K562 (cell line): Measurements from ENCODE around the gene NR5A1. TPM values are rescaled to one million over a fixed set of nuclear protein-coding genes. Genes with fewer than 3 reads are reported as not detected.

Experiments
- ATAC-seq: fragments of 200-7000 bp; cut with Tn5 transposase; 3 replicates; pipeline ENCODE4 v1.9.1; 2020; ENCODE audit warnings: moderate library complexity
- BruUV-seq: library from RNA; stranded (reverse); fragments of 400-500 nt; replicated peaks from 2 replicates; lab custom pipeline; 2021; lab: Mats Ljungman, UMichigan
- CTCF ChIA-PET: fragments of 300-600 bp; formaldehyde crosslinking; extraction: SDS; loops from one replicate; lab custom pipeline; 2021; ENCODE audit warnings: low intra/inter-chr PET ratio; lab: Yijun Ruan, JAX
- POLR2A ChIA-PET: fragments of 300-600, 350-650 bp; sonication (Branson Sonifier 250); formaldehyde crosslinking; extraction: SDS; loops from one replicate; lab custom pipeline; 2021; ENCODE audit warnings: antibody characterized with exemption, inconsistent platforms; lab: Yijun Ruan, JAX
- DNase-seq, 4 experiments: peaks; one replicate each; pipeline versions ENCODE4 v3.0.0 to v3.0.0-alpha.2; 2011 to 2018; ENCODE audit warnings: low spot score in 3 of 4, mixed read lengths in 3 of 4; ENCODE audit errors: extremely low read depth in 1 of 4
- FAIRE-seq: peaks from 2 replicates; lab custom pipeline; 2011; peaks lifted over from hg19 to GRCh38; lab: Jason Lieb, UNC
- H2AFZ ChIP-seq: 2 replicates; pipeline ENCODE4 v1.6.0; 2011; ENCODE audit warnings: low read depth, low read length, control low read depth, inconsistent platforms
- H3K27ac ChIP-seq: fragments of 200-600 bp; 3 replicates; pipeline ENCODE4 v1.8.0; 2011; ENCODE audit warnings: low read depth, mild to moderate bottlenecking, control low read depth, inconsistent platforms, low read length, moderate library complexity, mixed read lengths; ENCODE audit errors: extremely low read depth
- H3K27me3 ChIP-seq, 2 experiments: fragments of 300-600 bp in 1 of 2; 2 replicates in 1 of 2; 3 replicates in 1 of 2; pipeline versions ENCODE4 v1.6.0 to v1.8.0; 2011; ENCODE audit warnings: inconsistent platforms in 2 of 2, low read length in 2 of 2, mild to moderate bottlenecking in 1 of 2, mixed read lengths in 1 of 2, moderate library complexity in 1 of 2; ENCODE audit not compliant: control insufficient read depth in 2 of 2, insufficient read depth in 2 of 2
- H3K36me3 ChIP-seq: fragments of 300-600 bp; 3 replicates; pipeline ENCODE4 v1.8.0; 2011; ENCODE audit warnings: mild to moderate bottlenecking, low read length, inconsistent platforms; ENCODE audit not compliant: control insufficient read depth, insufficient read depth
- H3K4me1 ChIP-seq, 2 experiments: fragments of 200-600 bp in 1 of 2; replicated peaks in 1 of 2; 2 replicates in 1 of 2; 3 replicates in 1 of 2; pipeline versions ENCODE4 v1.5.1 to v1.8.0; 2011; ENCODE audit warnings: inconsistent platforms in 2 of 2, low read length in 2 of 2, mild to moderate bottlenecking in 1 of 2, mixed read lengths in 1 of 2, moderate library complexity in 1 of 2; ENCODE audit not compliant: control insufficient read depth in 2 of 2, insufficient read depth in 2 of 2
- H3K4me2 ChIP-seq: 2 replicates; pipeline ENCODE4 v1.6.1; 2011; ENCODE audit warnings: low read length, control low read depth, inconsistent platforms, mixed read lengths; ENCODE audit not compliant: insufficient read depth
- H3K4me3 ChIP-seq: fragments of 200-600 bp; sonication (generic), shearing (Covaris generic); 2 replicates; pipeline ENCODE4 v1.5.1; 2016; ENCODE audit warnings: control low read depth, inconsistent platforms
- H3K79me2 ChIP-seq: fragments of 200-600 bp; 3 replicates; pipeline ENCODE4 v1.8.0; 2011; ENCODE audit warnings: low read length, inconsistent platforms; ENCODE audit not compliant: control insufficient read depth, insufficient read depth
- H3K9ac ChIP-seq, 2 experiments: 2 replicates each; pipeline versions ENCODE4 v1.6.0 to v1.6.1; 2011; ENCODE audit warnings: low read depth in 2 of 2, low read length in 2 of 2, control low read depth in 1 of 2, inconsistent platforms in 1 of 2, mild to moderate bottlenecking in 1 of 2, mixed read lengths in 1 of 2; ENCODE audit not compliant: insufficient read depth in 1 of 2
- H3K9me1 ChIP-seq: one replicate; pipeline ENCODE4 v1.6.0; 2011; ENCODE audit warnings: inconsistent platforms, mild to moderate bottlenecking, low read length, moderate library complexity; ENCODE audit not compliant: control insufficient read depth, insufficient read depth
- H3K9me3 ChIP-seq: replicated peaks from 2 replicates; pipeline ENCODE4 v1.5.1; 2011; ENCODE audit warnings: low read depth, low read length, inconsistent platforms; ENCODE audit not compliant: control insufficient read depth, insufficient read depth
- H4K20me1 ChIP-seq: replicated peaks from 2 replicates; pipeline ENCODE4 v1.6.1; 2011; ENCODE audit warnings: low read length, inconsistent platforms, mixed read lengths; ENCODE audit not compliant: control insufficient read depth, insufficient read depth
- BMI1 ChIP-seq: fragments of 150-350 bp; IDR thresholded peaks from 2 replicates; pipeline ENCODE4 v1.6.1; 2014; ENCODE audit warnings: low read length
- CBFA2T3 ChIP-seq: fragments of 450-650 bp; IDR thresholded peaks from 2 replicates; pipeline ENCODE4 v1.6.1; 2017
- CCNT2 ChIP-seq: IDR thresholded peaks from 2 replicates; pipeline ENCODE4 v1.6.1; 2011; ENCODE audit warnings: borderline replicate concordance, low read depth, mild to moderate bottlenecking, moderate library complexity, mixed read lengths, low read length; ENCODE audit not compliant: insufficient read length; ENCODE audit errors: extremely low read depth
- GABPA ChIP-seq: fragments of 200-800 bp; sonication (Bioruptor generic); conservative IDR thresholded peaks from 2 replicates; pipeline ENCODE4 v1.6.1; 2016; ENCODE audit warnings: low read depth, missing genetic modification characterization, missing compliant biosample characterization
- MAFF ChIP-seq: IDR thresholded peaks from 2 replicates; pipeline ENCODE4 v1.6.1; 2012; ENCODE audit warnings: low read length, improper control_type of control experiment
- TRIM25 ChIP-seq: fragments of 450-650 bp; IDR thresholded peaks from 2 replicates; pipeline ENCODE4 v1.7.0; 2016; ENCODE audit warnings: borderline replicate concordance
- ZBTB34 ChIP-seq: fragments of 250-450 bp; sonication (Bioruptor Pico); IDR thresholded peaks from 2 replicates; pipeline ENCODE4 v1.8.0; 2021; ENCODE audit warnings: mild to moderate bottlenecking, moderate library complexity
- ZNF280A ChIP-seq: fragments of 450-650 bp; IDR thresholded peaks from 2 replicates; pipeline ENCODE4 v1.6.1; 2018; ENCODE audit warnings: mild to moderate bottlenecking, low read depth; ENCODE audit not compliant: partially characterized antibody
- WGBS: fragments of 100-300 bp; shearing (Covaris generic); methylation state at CpG from one replicate; pipeline ENCODE4 v1.1.6; 2016; ENCODE audit warnings: low coverage, mixed read lengths; ENCODE audit not compliant: insufficient coverage; ENCODE audit errors: missing lambda C conversion rate; 5-methylcytosine and 5-hydroxymethylcytosine counted together
- in situ Hi-C: fragments of 300-500 bp; cut with MboI; formaldehyde crosslinking; loops from 4 replicates; pipeline ENCODE4 v1.15.0; 2018; ENCODE audit warnings: inconsistent platforms, mixed read lengths
- intact Hi-C: fragments of 100-400 bp; cut with micrococcal nuclease; formaldehyde crosslinking; loops from 2 replicates; pipeline ENCODE4 v1.14.2; 2022
- polyA plus RNA-seq, 8 experiments: library from polyadenylated mRNA; depleted of rRNA in 4 of 8; stranded (reverse) in 5 of 8; unstranded in 3 of 8; fragments of >200 nt; fragmentation: Nextera tagmentation in 2 of 8; fragmentation: Illumina TruSeq in 1 of 8; extraction: Ambion mirVana in 2 of 8; extraction: Trizol in 1 of 8; gene quantifications; 2 replicates each; pipeline versions ENCODE4 v1.2.1 to v1.2.3, GENCODE V29; 2011 to 2014; ENCODE audit warnings: inconsistent platforms in 1 of 8, missing spikeins in 1 of 8
- total RNA-seq, 7 experiments: library from RNA; depleted of rRNA in 6 of 7; stranded (reverse); fragments of >200 nt in 6 of 7; fragmentation: Illumina TruSeq in 2 of 7; extraction: Trizol in 2 of 7; gene quantifications; 2 replicates each; pipeline versions ENCODE4 v1.2.1 to v1.2.3, GENCODE V29; 2011 to 2021; ENCODE audit warnings: low replicate concordance in 1 of 7

Gene NR5A1
- total and polyA plus RNA-seq, 9 of the 15 experiments (the other 6 are each of a cell fraction or from before 2014, with no cell fraction given): 0.11 to 0.32 (median 0.20) TPM; not detected in 6

GRCh38 chr9:124553738-124554137, 46.5 kb upstream of the NR5A1 start (continued):
- TF ChIP-seq ZNF280A (no peak), CBFA2T3 (no peak), TRIM25 (no peak), CCNT2 (no peak), BMI1 (no peak), MAFF (no peak)

GRCh38 chr9:124552273-124552605, 45.0 kb upstream of the NR5A1 start:
- WGBS: 92% methylated on average over 2 of the region's 2 CpGs
- Histone ChIP-seq H2AFZ (no peak overlapping the region), H3K4me2 (no peak overlapping the region), H3K27me3 (no peaks in the 10 kb centered on the region), H3K9ac (no peak overlapping the region), H3K79me2 (no peaks in the 10 kb centered on the region), H4K20me1 (no peaks in the 10 kb centered on the region), H3K4me1 (no peaks in the 10 kb centered on the region), H3K9me3 (no peaks in the 10 kb centered on the region), H3K36me3 (peaks cover 42% of the 10 kb centered on the region), H3K9me1 (no peaks in the 10 kb centered on the region), H3K4me3 (no peak overlapping the region), H3K27ac (no peak overlapping the region)
- ChIA-PET POLR2A (interaction anchor here (1.1 to 2.0 kb wide), 4 partner anchors 12 to 65 kb away, joined by 3 to 5 read pairs (median 3); no protein-coding TSS in a partner anchor), CTCF (interaction anchor here (0.6 to 5.8 kb wide), 5 partner anchors 12 to 162 kb away, joined by 3 to 84 read pairs (median 4); no protein-coding TSS in a partner anchor)
- DNase-seq (no peak), ATAC-seq (no peak; the same call in 2 of the 3 replicates), FAIRE-seq (no peak)
- in situ Hi-C loops: no loop called here
- no TSS peak for BruUV-seq
- no peak for TF ChIP-seq ZBTB34 (CRISPR knock-in tag)
- no peak for TF ChIP-seq GABPA (tag)
- intact Hi-C loops: loop anchor here (5.0 kb wide), 1 partner anchor 205 kb away; no protein-coding TSS in a partner anchor
